Measurements from ENCODE around the gene FCRL3. TPM values are rescaled to one million over a fixed set of nuclear protein-coding genes. Genes with fewer than 3 reads are reported as not detected.

Gene FCRL3
- total RNA-seq, 1 donor from 2014 or later = not detected

- no peak for TF ChIP-seq CTCF (conservative IDR thresholded peaks at IDR 0.05)
- Mint-ChIP-seq H3K4me3 (no peak overlapping the region), H3K27me3 (no peaks in the 10 kb centered on the region), H3K27ac (no peak overlapping the region), H3K4me1 (ENCODE audit: unreplicated experiment) (no peaks in the 10 kb centered on the region), H3K9me3 (no peaks in the 10 kb centered on the region), H3K36me3 (no peaks in the 10 kb centered on the region)
- no peak for DNase-seq (ENCODE audit: extremely low spot score, unreplicated experiment)
Measured at GRCh38 chr1:157725221-157725577, 24.6 kb upstream of the FCRL3 start.

DNA sequence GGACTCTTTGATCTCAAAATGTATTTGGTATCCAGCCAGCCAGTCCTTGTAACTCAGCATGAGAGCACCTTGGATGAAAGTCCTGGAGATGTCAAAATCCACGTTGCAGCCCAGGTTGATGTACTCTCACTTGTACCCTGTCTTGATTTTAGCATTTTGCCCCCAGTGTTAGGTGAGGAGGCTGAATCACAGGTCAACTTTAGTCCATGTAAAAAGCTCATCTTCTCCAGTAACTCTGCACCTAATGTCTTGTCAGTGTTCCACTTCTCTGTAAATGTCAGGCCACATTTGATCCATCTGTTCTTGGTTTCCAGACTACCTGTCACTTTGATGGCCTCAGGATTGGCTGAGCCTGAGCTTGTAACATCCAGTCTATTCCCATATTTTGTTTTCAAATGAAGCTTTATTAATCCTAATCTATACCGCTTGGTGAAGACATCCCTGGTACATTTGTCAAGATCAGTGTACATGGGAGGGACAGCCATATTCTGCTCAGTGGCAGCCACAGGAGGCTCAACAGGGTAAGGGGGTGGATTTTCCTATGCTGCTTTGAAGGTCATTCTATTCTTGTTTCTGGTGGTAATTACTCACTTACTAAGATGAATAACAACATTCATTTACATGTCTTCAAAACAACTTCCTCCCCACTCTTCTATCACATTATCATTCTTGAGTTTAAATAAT is 24.1 kb upstream of the FCRL3 start:
- H3K4me3 Mint-ChIP-seq = no peak overlapping the region
- no peaks in the 10 kb centered on the region for H3K36me3 Mint-ChIP-seq

DNA sequence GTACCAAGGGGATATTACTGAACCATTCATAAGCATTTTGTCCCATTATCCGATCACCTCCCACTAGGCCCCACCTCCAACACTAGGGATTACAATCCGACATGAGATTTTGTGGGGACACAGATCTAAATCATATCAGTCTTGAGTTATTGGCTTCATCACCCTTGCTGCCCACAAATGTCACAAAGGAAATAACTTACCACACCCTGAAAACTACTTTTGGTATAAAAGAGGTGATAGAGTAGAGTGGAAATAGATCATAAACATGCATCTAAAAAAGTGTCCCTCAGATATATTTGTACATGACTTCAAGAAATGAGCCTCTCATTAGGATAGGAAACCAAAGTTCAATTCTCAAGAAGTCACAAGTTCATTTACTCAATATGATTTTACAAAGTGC is 22.6 kb upstream of the FCRL3 start:
- DNase-seq (ENCODE audit: extremely low spot score, unreplicated experiment) = no peak
- no peaks in the 10 kb centered on the region for H3K36me3 Mint-ChIP-seq
- TF ChIP-seq CTCF (conservative IDR thresholded peaks at IDR 0.05) = no peak
- no peaks in the 10 kb centered on the region for H3K27me3 Mint-ChIP-seq
- no peaks in the 10 kb centered on the region for H3K4me1 Mint-ChIP-seq (ENCODE audit: unreplicated experiment)
- H3K27ac Mint-ChIP-seq = no peak overlapping the region
- H3K4me3 Mint-ChIP-seq = no peak overlapping the region
- H3K9me3 Mint-ChIP-seq = no peaks in the 10 kb centered on the region

More for the DNA sequence above, 24.1 kb upstream of the FCRL3 start:
- H3K9me3 Mint-ChIP-seq = no peaks in the 10 kb centered on the region
- no peaks in the 10 kb centered on the region for H3K27me3 Mint-ChIP-seq
- TF ChIP-seq CTCF (conservative IDR thresholded peaks at IDR 0.05) = no peak
- no peak overlapping the region for H3K27ac Mint-ChIP-seq
- no peaks in the 10 kb centered on the region for H3K4me1 Mint-ChIP-seq (ENCODE audit: unreplicated experiment)
- no peak for DNase-seq (ENCODE audit: extremely low spot score, unreplicated experiment)

GRCh38 chr1:157721985-157722384 is 21.4 kb upstream of the FCRL3 start:
- no peak overlapping the region for H3K4me3 Mint-ChIP-seq
- H3K27ac Mint-ChIP-seq = no peak overlapping the region
- DNase-seq (ENCODE audit: extremely low spot score, unreplicated experiment) = no peak
- H3K4me1 Mint-ChIP-seq (ENCODE audit: unreplicated experiment) = no peaks in the 10 kb centered on the region
- H3K36me3 Mint-ChIP-seq = no peaks in the 10 kb centered on the region
- TF ChIP-seq CTCF (conservative IDR thresholded peaks at IDR 0.05) = no peak
- no peaks in the 10 kb centered on the region for H3K27me3 Mint-ChIP-seq
- H3K9me3 Mint-ChIP-seq = no peaks in the 10 kb centered on the region

DNA sequence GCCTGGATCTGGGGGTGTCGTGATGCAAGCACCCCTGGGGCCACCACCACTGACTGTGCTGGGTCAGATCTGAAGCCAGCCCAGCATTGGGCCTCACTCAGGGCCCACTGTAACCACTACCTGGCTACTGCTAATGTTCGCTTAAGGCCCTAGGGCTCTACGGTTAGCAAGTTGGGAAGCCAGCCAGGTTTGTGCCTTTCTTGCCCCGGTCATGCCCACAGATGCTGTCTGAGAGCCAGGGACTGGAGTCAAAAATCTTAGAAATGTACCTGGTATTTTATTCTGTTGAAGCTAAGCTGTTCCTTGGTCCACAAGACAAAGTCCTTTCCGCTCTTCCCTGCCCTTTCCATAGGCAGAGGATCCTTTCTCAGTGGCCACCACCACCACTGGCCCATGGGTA is 15.2 kb upstream of the FCRL3 start:
- no peaks in the 10 kb centered on the region for H3K4me1 Mint-ChIP-seq (ENCODE audit: unreplicated experiment)
- no peak for DNase-seq (ENCODE audit: extremely low spot score, unreplicated experiment)
- H3K36me3 Mint-ChIP-seq = no peaks in the 10 kb centered on the region
- no peak overlapping the region for H3K4me3 Mint-ChIP-seq
- TF ChIP-seq CTCF (conservative IDR thresholded peaks at IDR 0.05) = no peak
- H3K9me3 Mint-ChIP-seq = no peaks in the 10 kb centered on the region
- no peaks in the 10 kb centered on the region for H3K27me3 Mint-ChIP-seq
- H3K27ac Mint-ChIP-seq = no peak overlapping the region

DNA sequence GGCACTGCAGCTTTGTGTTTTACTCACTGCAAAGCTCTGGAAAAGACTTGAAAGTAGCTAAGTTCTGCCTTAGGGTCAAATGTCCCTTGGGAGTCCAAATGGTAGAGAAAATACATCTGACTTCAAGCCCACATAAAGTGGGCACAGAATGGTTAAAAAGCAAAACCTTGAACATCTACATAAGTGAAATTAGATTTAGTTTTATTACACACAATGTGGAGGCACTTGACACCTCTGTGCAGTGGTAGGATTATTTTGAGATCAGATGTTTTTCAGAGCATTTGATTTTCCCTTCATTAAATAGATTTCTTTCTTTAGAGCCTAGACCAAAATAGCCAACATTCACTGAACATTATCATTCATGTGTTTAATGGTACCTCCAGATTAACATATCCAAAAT is 11.2 kb upstream of the FCRL3 start:
- Mint-ChIP-seq H3K4me1 (ENCODE audit: unreplicated experiment) (no peaks in the 10 kb centered on the region), H3K4me3 (no peak overlapping the region), H3K9me3 (no peaks in the 10 kb centered on the region), H3K27me3 (peaks cover 8% of the 10 kb centered on the region), H3K27ac (no peak overlapping the region), H3K36me3 (no peaks in the 10 kb centered on the region)
- TF ChIP-seq CTCF (conservative IDR thresholded peaks at IDR 0.05) = no peak
- no peak for DNase-seq (ENCODE audit: extremely low spot score, unreplicated experiment)

Data from type B pancreatic cell (in vitro differentiated cells).